Neural crest cell (in vitro differentiated cells): Measurements from ENCODE around the gene ACOT13. TPM values are rescaled to one million over a fixed set of nuclear protein-coding genes. Genes with fewer than 3 reads are reported as not detected.

Experiments used
- DNase-seq: peaks from one replicate; pipeline ENCODE4 v3.0.0; 2021; ENCODE audit warnings: low read depth, mixed read lengths, low spot score
- H3K27ac Mint-ChIP-seq: one replicate; pipeline ENCODE4 v1.8.0; 2021; ENCODE audit warnings: mild to moderate bottlenecking, mixed read lengths; ENCODE audit not compliant: unreplicated experiment
- H3K27me3 Mint-ChIP-seq: 2 replicates; pipeline ENCODE4 v1.8.0; 2021; ENCODE audit warnings: low read depth, mild to moderate bottlenecking, mixed read lengths
- H3K36me3 Mint-ChIP-seq: 2 replicates; pipeline ENCODE4 v1.8.0; 2021; ENCODE audit warnings: low read depth, mild to moderate bottlenecking, mixed read lengths
- H3K4me1 Mint-ChIP-seq: 2 replicates; pipeline ENCODE4 v1.8.0; 2021; ENCODE audit warnings: mixed read lengths
- H3K4me3 Mint-ChIP-seq: one replicate; pipeline ENCODE4 v1.8.0; 2021; ENCODE audit warnings: mild to moderate bottlenecking, mixed read lengths
- H3K9me3 Mint-ChIP-seq: 2 replicates; pipeline ENCODE4 v1.8.0; 2021; ENCODE audit warnings: mixed read lengths
- CTCF ChIP-seq: fragments of 200-600 bp; sonication (generic); conservative IDR thresholded peaks from 2 replicates; pipeline ENCODE4 v1.5.0; 2021; ENCODE audit warnings: antibody characterized with exemption, mild to moderate bottlenecking
- total RNA-seq: library from RNA; stranded (reverse); gene quantifications from 2 replicates; pipeline ENCODE4 v1.2.1, GENCODE V29; 2021

The ACOT13 gene
- total RNA-seq, 1 donor from 2014 or later, result 27.4 TPM

- Mint-ChIP-seq H3K4me3 (no peak overlapping the region), H3K27ac (no peak overlapping the region), H3K9me3 (no peaks in the 10 kb centered on the region), H3K4me1 (no peaks in the 10 kb centered on the region), H3K27me3 (no peaks in the 10 kb centered on the region), H3K36me3 (peaks cover 3% of the 10 kb centered on the region)
- no peak for TF ChIP-seq CTCF
- DNase-seq, result no peak
Measured at GRCh38 chr6:24691550-24691949, 24.7 kb downstream of the ACOT13 start.

- Mint-ChIP-seq H3K27me3 (no peaks in the 10 kb centered on the region), H3K27ac (peak overlapping the region; percentile 20), H3K4me3 (no peak overlapping the region), H3K9me3 (no peaks in the 10 kb centered on the region), H3K4me1 (no peaks in the 10 kb centered on the region), H3K36me3 (peaks cover 3% of the 10 kb centered on the region)
- no peak for TF ChIP-seq CTCF
- DNase-seq, result no peak
Measured at GRCh38 chr6:24692003-24692402, 25.1 kb downstream of the ACOT13 start.

GRCh38 chr6:24692415-24692814, 25.5 kb downstream of the ACOT13 start:
- no peak for TF ChIP-seq CTCF
- H3K27me3 Mint-ChIP-seq, result no peaks in the 10 kb centered on the region
- DNase-seq, result no peak
- H3K27ac Mint-ChIP-seq, result no peak overlapping the region
- no peak overlapping the region for H3K4me3 Mint-ChIP-seq
- no peaks in the 10 kb centered on the region for H3K9me3 Mint-ChIP-seq
- no peaks in the 10 kb centered on the region for H3K4me1 Mint-ChIP-seq
- H3K36me3 Mint-ChIP-seq, result peaks cover under 1% of the 10 kb centered on the region

GRCh38 chr6:24692848-24693592, 26.1 kb downstream of the ACOT13 start:
- no peak overlapping the region for H3K27ac Mint-ChIP-seq
- TF ChIP-seq CTCF, result no peak
- no peak overlapping the region for H3K4me3 Mint-ChIP-seq
- H3K9me3 Mint-ChIP-seq, result no peaks in the 10 kb centered on the region
- no peaks in the 10 kb centered on the region for H3K4me1 Mint-ChIP-seq
- no peaks in the 10 kb centered on the region for H3K27me3 Mint-ChIP-seq
- no peak for DNase-seq
- H3K36me3 Mint-ChIP-seq, result no peaks in the 10 kb centered on the region

- Mint-ChIP-seq H3K4me1 (no peaks in the 10 kb centered on the region), H3K27me3 (no peaks in the 10 kb centered on the region), H3K4me3 (no peak overlapping the region), H3K9me3 (no peaks in the 10 kb centered on the region), H3K27ac (no peak overlapping the region), H3K36me3 (no peaks in the 10 kb centered on the region)
- TF ChIP-seq CTCF, result no peak
- no peak for DNase-seq
Measured at GRCh38 chr6:24694198-24694597, 27.3 kb downstream of the ACOT13 start.
